Neural progenitor cell (in vitro differentiated cells): Measurements from ENCODE around the gene WAC.

ENCODE experiments used
- CTCF ChIP-seq: fragments of 200-600 bp; sonication (generic); IDR thresholded peaks from 2 replicates; pipeline ENCODE4 v1.5.1; 2017; ENCODE audit warnings: antibody characterized with exemption, mild to moderate bottlenecking
- EZH2phosphoT487 ChIP-seq: fragments of 200-600 bp; sonication (generic); IDR thresholded peaks from 2 replicates; pipeline ENCODE4 v1.6.1; 2017; ENCODE audit warnings: antibody characterized with exemption

DNA sequence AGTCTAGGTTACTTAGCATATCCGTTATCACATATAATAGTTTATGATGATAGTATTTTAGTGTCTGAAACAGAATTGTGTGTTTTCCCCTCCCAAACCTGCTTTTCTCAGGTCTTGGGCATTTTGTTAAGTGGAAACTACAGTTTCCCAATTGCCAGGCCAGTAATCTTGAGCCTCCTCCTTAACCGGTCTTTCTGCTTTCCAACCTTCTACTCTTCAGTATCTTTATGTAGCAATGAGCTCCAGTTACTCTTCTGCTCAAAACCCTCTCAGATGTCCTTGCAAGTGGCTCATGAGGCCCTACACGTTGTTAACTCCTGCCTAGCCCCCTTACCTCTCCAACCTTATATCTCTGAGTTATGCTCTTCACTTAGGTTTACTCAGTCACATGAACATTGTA is 22.0 kb downstream of the WAC start:
- no peak for TF ChIP-seq CTCF
- no peak for TF ChIP-seq EZH2phosphoT487
